Lung (tissue), 16 donors: ENCODE results near the gene HECW1. TPM values are rescaled to one million over a fixed set of nuclear protein-coding genes. Genes with fewer than 3 reads are reported as not detected.
"Not testable (repeated sequence)": the region's sequence is repeated elsewhere in the genome, so short reads cannot be mapped to it uniquely, and the experiment has no call there.

ENCODE experiments used
- ATAC-seq: fragments of 200-7000 bp; cut with Tn5 transposase; one replicate; pipeline ENCODE4 v1.9.1; 2020; ENCODE audit warnings: moderate number of reproducible peaks; ENCODE audit not compliant: insufficient read depth, low FRiP score
- DNase-seq, 3 donors: peaks; one replicate each; pipeline ENCODE4 v3.0.0-alpha.2; 2013 to 2017
- H3K27ac ChIP-seq, 2 donors: one replicate each; pipeline ENCODE4 v1.5.1; 2013; ENCODE audit warnings: mild to moderate bottlenecking in 2 of 2, moderate library complexity in 2 of 2, control low read depth in 1 of 2, inconsistent platforms in 1 of 2, low read depth in 1 of 2, low read length in 1 of 2
- H3K27me3 ChIP-seq, 3 donors: one replicate each; pipeline ENCODE4 v1.5.1; 2013; ENCODE audit warnings: low read length in 2 of 3; ENCODE audit not compliant: control insufficient read depth in 3 of 3, insufficient read depth in 3 of 3
- H3K36me3 ChIP-seq, 4 donors: one replicate each; pipeline ENCODE4 v1.5.1; 2013; ENCODE audit warnings: low read length in 4 of 4, mild to moderate bottlenecking in 1 of 4, moderate library complexity in 1 of 4; ENCODE audit not compliant: control insufficient read depth in 4 of 4, insufficient read depth in 4 of 4
- H3K4me1 ChIP-seq, 5 donors: one replicate each; pipeline ENCODE4 v1.5.1; 2013; ENCODE audit warnings: low read length in 5 of 5, mild to moderate bottlenecking in 2 of 5, moderate library complexity in 1 of 5; ENCODE audit not compliant: control insufficient read depth in 5 of 5, insufficient read depth in 5 of 5
- H3K4me3 ChIP-seq: one replicate; pipeline ENCODE4 v1.5.1; 2013; ENCODE audit warnings: mild to moderate bottlenecking, control low read depth, moderate library complexity
- H3K9ac ChIP-seq, 2 donors: one replicate each; pipeline ENCODE4 v1.5.1; 2013; ENCODE audit warnings: low read length in 2 of 2, control low read depth in 1 of 2; ENCODE audit not compliant: insufficient read depth in 1 of 2
- H3K9me3 ChIP-seq, 4 donors: one replicate each; pipeline ENCODE4 v1.5.1; 2013; ENCODE audit warnings: low read length in 3 of 4, mild to moderate bottlenecking in 1 of 4, moderate library complexity in 1 of 4; ENCODE audit not compliant: control insufficient read depth in 4 of 4, insufficient read depth in 3 of 4
- CTCF ChIP-seq: IDR thresholded peaks from 2 replicates; pipeline ENCODE4 v1.5.1; 2012; ENCODE audit warnings: mild to moderate bottlenecking; ENCODE audit errors: control extremely low read depth, extremely low read depth
- WGBS, 2 donors: extraction: QIAGEN DNeasy Blood & Tissue Kit; methylation state at CpG; one replicate each; pipeline ENCODE4 v1.1.7; 2013; 5-methylcytosine and 5-hydroxymethylcytosine counted together
- long read RNA-seq, 5 donors: transcript quantifications; one replicate each; lab custom pipeline, GENCODE V29; 2026
- polyA plus RNA-seq, 2 donors: library from polyadenylated mRNA; stranded (reverse); fragments of 200-250 nt; gene quantifications; one replicate each; pipeline ENCODE4 v1.2.1, GENCODE V29; 2013
- total RNA-seq, 2 donors: library from RNA; depleted of rRNA in 1 of 2; stranded (reverse); fragments of >200 nt in 1 of 2; gene quantifications; one replicate each; pipeline ENCODE4 v1.2.1, GENCODE V29; 2014 to 2021
- donor health status: control.
- donor health status: control.
- donor health status: Bipolar disorder and iron deficiency.
- donor health status: healthy.
- donor health status: DM: yes; HTN: yes; CAD: no.

HECW1 gene
- total RNA-seq (under 1 TPM; 0.11 to 0.21 TPM), polyA plus RNA-seq (under 1 TPM; 0.05 to 0.14 TPM)
- long read RNA-seq, donor 1 = 0 reads
- long read RNA-seq, donor 2 = 0 reads
- long read RNA-seq, donor 3 = 0 reads
- long read RNA-seq, donor 4 = 0 reads
- long read RNA-seq, donor 5, partial matches to known transcripts = 0 of 1 reads
- long read RNA-seq, donor 5, other reads (novel, unspliced or antisense) = 0 of 1 reads

GRCh38 chr7:43112459-43112940 is at the start of gene HECW1:
HECW1 (plus strand) TSS chr7:43112647; CDS start chr7:43243906, 131,259 bp downstream.
- TF ChIP-seq CTCF = no peak
- no peak within 1 kb of the TSS for H3K9ac ChIP-seq
- peaks cover 0 to 2% (median 0%) of the 10 kb centered on the region in 4 donors for H3K9me3 ChIP-seq
- no peaks in the 10 kb centered on the region for H3K36me3 ChIP-seq
- WGBS, 2 donors = 2 to 3% methylated on average over 35 to 46 of the region's 46 CpGs
- ATAC-seq (no peak), DNase-seq (peak in 1 of 3 donors; percentile 5)
- no peak within 1 kb of the TSS for H3K27ac ChIP-seq
- no peak within 1 kb of the TSS for H3K4me3 ChIP-seq
- H3K27me3 ChIP-seq = peaks cover 14 to 77% (median 68%) of the 10 kb centered on the region in 3 donors
- H3K4me1 ChIP-seq = peaks cover 0 to 13% (median 3%) of the 10 kb centered on the region in 5 donors

GRCh38 chr7:43071604-43072003 is 40.8 kb upstream of the HECW1 start:
- Histone ChIP-seq H3K9ac (no peak overlapping the region), H3K27me3 (no peaks in the 10 kb centered on the region), H3K36me3 (no peaks in the 10 kb centered on the region), H3K4me1 (peaks cover 0 to 8% (median 0%) of the 10 kb centered on the region in 5 donors), H3K27ac (no peak overlapping the region), H3K4me3 (no peak overlapping the region), H3K9me3 (no peaks in the 10 kb centered on the region)
- peak in 2 of 3 donors; percentile 7 to 19 for DNase-seq
- ATAC-seq = no peak
- WGBS, 2 donors = 57 to 60% methylated on average over 7 of the region's 7 CpGs
- TF ChIP-seq CTCF = no peak

DNA sequence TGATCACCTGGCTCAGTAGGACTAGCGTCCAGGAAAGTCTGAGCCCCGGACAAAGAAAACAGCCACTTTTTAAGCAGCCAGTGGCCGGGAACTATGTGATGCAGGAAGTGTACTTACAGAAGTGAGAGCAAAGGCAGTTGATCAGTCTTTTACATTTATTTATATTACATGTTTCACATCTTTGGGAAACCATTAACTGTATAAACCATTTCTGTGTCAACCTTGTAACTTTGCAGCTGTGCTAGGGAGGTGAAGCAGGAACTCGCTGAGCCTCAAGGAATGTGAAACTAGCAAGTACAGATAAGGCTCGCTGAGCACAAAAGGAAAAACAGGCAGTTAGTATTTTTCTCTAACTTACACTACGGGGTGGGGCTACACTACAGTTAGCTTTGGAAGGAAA is 39.9 kb upstream of the HECW1 start:
- no peaks in the 10 kb centered on the region for H3K9me3 ChIP-seq
- 26 to 38% methylated on average over 6 of the region's 6 CpGs for WGBS, 2 donors
- ATAC-seq (no peak), DNase-seq (peak; percentile 11 to 35 (median 13))
- H3K36me3 ChIP-seq = no peaks in the 10 kb centered on the region
- no peak overlapping the region for H3K27ac ChIP-seq
- no peak for TF ChIP-seq CTCF
- no peak overlapping the region for H3K9ac ChIP-seq
- no peak overlapping the region for H3K4me3 ChIP-seq
- no peaks in the 10 kb centered on the region for H3K27me3 ChIP-seq
- peaks cover 0 to 8% (median 0%) of the 10 kb centered on the region in 5 donors for H3K4me1 ChIP-seq

DNA sequence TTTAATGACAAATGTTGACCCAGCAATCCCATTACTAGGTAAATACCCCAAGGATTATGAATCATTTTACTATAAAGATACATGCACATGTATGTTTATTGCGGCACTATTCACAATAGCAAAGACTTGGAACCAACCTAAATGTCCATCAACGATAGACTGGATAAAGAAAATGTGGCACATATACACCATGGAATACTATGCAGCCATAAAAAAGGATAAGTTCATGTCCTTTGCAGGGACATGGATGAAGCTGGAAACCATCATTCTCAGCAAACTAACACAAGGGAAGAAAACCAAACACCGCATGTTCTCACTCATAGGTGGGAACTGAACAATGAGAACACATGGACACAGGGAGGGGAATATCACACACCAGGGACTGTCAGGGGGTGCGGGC is 38.6 kb upstream of the HECW1 start:
- not testable (repeated sequence) for H3K9me3 ChIP-seq, H3K4me1 ChIP-seq, DNase-seq, H3K4me3 ChIP-seq, H3K27me3 ChIP-seq, ATAC-seq, H3K9ac ChIP-seq, H3K27ac ChIP-seq, H3K36me3 ChIP-seq
- WGBS, 2 donors = 90 to 96% methylated on average over 4 of the region's 4 CpGs
